GM18508 (cell line): Measurements from ENCODE around the gene TKTL1.

Experiments
- ATAC-seq: cut with Tn5 transposase; IDR thresholded peaks from one replicate; pipeline ENCODE4 v1.9.1; 2021; ENCODE audit warnings: moderate number of reproducible peaks; ENCODE audit not compliant: insufficient read depth, unreplicated experiment

Gene TKTL1

DNA sequence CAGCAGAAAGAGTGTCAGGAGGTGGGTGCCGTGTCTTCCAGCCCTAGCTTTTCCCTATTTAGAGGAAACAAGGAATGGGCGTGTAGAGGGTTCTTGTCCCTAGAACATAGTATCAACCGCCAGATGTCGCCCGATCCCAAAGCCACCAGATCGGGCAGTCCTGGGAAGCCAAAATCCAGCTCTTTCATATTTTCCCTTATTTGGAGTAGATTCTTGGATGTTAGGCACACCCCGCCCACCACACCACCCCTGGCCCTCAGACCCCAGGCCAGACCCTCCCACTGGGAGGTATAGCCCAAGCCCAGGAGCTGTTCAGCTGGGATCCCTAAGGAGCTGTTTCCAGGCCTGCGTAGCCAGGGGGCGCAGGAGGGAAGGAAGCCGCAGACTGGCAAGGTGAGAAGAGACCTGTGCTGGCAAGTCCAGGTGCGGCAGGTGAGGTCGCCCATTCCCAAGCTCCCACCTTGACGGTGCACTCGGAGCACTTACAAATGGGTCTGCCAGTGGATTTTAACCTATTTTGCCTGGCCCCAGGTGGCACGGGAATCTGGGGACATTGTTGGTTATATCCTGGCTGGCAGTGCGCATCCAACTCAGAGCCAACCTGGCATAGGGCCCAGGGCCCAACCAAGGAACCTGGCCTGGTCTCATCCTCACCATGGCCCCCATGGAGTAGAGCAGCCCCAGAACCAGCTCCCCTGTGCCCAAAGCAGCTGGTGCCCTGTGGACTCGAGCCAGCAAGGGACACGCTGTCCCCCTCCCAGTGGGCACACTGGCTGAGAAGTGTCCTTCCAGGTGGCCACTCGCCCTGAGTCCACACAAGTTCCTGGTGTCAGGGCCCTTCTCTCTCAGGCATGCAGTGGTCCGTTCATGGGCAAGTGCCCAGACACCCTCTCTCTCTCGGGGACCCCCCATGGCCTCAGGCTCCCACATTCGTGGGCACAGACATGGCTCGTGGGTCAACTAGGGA is 78.0 kb downstream of the TKTL1 start:
- ATAC-seq, result no peak

DNA sequence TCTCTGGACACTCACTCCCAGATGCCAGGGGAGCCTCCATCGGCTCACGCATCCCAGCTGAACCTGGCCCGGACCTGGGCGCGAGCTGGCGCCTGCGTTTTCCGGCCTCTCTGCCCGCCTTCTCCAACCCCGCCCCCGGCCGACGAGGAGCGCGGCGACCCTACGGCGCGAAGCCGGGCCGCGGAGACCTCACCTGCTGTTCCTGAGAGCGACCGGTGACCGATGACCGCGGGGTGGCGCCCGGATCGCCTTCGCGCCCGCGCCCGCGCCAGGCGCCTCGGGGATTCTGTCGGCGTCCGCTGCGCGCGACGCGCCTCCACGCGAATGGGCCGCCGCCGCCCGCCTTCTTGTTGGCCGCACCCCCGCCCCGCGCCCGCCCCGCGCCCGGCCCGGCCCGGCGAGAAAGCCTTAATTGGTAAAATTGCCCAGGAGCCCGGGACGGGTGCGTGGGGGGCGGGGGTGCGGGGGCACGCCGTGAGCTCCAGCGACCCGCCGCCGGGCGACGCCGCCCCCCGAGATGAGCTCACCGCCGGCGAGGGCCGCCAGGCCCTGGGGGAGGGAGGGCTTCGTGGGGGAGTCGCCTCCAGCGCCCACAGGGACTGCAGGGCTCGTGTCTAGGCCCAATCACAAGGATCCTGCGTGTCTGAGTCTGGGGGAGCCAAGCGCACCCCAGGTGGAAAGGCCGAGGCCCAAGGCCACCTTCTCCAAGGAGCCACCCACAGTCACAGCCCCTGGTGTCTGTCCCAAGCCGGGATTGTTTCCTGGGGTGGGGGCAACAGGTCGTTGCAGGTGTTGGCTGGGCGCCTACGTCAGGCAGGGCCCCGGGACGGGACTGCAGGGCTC is 78.9 kb downstream of the TKTL1 start, which contains the start of gene FLNA:
TSS of gene FLNA (minus strand) at position 322 of the 843 bp plus-strand sequence. CDS start 3,389 bp downstream, outside the sequence.
- ATAC-seq, result no peak

DNA sequence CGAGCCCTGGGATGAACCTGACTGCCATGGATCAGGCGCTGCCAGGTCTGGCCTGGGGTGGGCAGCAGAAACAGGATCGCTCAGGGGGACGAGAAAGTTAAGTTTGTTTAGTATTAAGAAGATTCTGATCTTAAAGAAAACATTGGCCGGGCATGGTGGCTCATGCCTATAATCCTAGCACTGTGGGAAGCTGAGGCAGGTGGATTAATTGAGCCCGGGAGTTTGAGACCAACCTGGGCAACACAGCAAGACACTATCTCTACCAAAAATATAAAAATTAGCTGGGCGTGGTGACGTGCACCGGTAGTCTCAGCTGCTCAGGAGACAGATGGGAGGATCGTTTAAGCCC is 79.5 kb downstream of the TKTL1 start:
- ATAC-seq, result no peak

DNA sequence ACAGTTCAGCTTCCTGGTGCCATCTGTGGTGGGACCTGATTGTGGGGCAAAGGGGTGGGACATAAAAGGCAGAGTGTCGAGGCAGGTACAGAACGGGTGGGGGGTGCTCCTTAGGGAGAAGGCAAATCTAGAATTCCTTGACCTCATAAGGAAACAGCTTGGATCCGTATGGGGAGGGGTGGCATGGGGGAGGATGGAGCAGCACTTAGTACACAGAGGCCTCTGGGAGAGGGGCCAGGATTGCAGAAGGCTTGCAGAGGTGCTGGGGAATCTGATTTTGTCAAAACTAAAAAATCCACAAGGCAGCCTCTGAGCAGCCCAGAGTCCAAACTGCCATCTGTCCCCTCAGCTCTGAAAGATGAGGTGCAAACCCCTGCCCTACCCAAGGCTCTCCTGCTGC is 81.2 kb downstream of the TKTL1 start:
- no peak for ATAC-seq

DNA sequence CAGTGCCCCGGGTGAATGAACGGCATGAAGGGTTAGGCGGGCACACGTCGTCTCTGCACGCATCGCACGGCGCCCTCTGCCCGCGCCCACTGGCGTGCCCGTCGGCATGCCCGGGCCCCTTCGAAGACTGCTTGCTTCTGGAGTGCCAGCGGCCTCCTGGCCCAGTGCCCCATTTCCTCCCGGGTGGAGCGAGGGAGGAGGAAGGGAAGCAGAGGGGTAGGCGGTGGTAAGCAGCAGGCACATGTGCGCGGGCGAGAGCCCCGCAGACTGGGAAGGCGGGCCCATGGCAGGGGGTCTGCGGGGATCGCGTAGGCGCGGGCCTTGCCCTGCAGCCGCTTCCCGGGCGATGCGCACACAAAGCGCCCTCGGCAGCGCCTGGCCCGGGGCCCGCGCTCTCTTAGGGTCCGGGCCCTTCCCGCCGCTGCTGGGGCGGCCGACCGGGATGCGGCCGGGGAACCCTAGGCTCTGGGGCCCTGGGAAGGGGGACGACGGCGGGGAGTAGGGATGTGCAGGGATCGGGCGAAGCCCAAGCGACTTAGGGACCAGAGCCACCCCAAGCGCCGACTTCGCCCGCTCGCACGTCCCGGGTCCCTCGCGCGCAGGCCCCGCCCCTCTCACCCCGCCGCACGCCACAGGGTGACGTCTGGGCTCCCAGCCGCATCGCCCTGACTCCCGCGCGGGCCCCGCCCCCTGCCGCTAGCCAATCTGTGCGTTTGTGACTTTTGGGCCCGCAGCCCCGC is 82.6 kb downstream of the TKTL1 start:
- no peak for ATAC-seq

DNA sequence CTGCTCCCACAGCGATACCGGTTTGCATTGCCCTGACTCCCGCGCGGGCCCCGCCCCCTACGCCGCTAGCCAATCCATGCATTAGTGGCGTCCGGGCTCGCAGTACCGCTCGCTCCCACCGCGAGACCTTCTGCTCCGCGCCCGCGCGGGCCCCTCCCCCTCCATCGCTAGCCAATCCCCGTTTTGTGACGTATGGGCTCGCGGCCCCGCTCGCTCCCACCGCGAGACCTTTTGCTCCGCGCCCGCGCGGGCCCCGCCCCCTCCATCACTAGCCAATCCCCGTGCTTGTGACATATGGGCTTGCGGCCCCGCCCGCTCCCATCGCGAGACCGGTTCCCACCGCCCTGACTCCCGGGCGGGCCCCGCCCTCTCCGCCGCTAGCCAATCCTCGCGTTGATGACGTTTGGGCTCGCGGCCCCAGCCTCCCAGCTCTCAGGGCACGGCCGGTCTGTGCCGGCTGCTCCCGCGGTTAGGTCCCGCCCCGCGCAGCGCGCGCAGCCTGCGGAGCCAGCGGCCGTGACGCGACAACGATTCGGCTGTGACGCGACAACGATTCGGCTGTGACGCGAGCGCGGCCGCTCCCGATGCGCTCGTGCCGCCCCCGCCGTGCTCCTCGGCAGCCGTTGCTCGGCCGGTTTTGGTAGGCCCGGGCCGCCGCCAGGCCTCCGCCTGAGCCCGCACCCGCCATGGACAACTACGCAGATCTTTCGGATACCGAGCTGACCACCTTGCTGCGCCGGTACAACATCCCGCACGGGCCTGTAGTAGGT is 83.4 kb downstream of the TKTL1 start, which contains the start of gene EMD:
TSS of gene EMD (plus strand) at position 497 of the 770 bp plus-strand sequence. CDS start at position 687, 190 bp downstream.
- ATAC-seq, result peak; percentile 70

DNA sequence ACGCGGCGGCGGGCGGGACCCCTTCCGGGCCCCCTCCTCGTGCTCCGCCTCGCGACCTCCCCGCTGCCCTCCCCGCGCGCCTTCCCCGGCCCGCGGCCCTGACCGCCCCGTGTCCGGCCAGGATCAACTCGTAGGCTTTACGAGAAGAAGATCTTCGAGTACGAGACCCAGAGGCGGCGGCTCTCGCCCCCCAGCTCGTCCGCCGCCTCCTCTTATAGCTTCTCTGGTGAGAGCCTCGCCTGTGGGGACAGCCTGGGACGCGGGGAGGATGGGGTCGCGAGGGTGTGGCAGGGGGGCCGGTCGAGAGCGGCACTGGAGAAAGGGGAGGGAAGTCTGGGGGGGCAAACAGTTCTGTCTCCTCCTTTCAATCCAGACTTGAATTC is 84.0 kb downstream of the TKTL1 start:
- no peak for ATAC-seq
